ENCODE measurements around the gene SPCS1.

- TF ChIP-seq CTCF (optimal IDR thresholded peaks at IDR 0.05 in 1 of 3, IDR thresholded peaks at IDR 0.05 in 1 of 3, conservative IDR thresholded peaks at IDR 0.05 in 1 of 3; ENCODE audit: extremely low read depth in 1 of 3, insufficient read depth in 2 of 3, low read length in 3 of 3) (no peak), EZH2 (IDR thresholded peaks at IDR 0.05; ENCODE audit: low read length) (no peak)
Measured at GRCh38 chr3:52719618-52720017, 13.7 kb downstream of the SPCS1 start.

All from keratinocyte (primary cell).